GM18861 (cell line): ENCODE data around the gene GPR39.

ENCODE experiments used
- ATAC-seq: cut with Tn5 transposase; IDR thresholded peaks from one replicate; pipeline ENCODE4 v1.9.1; 2021; ENCODE audit not compliant: unreplicated experiment

GPR39 gene

GRCh38 chr2:132442278-132442677, 25.7 kb downstream of the GPR39 start:
- ATAC-seq, result no peak

- ATAC-seq, result no peak
These were observed 26.5 kb downstream of the GPR39 start for GRCh38 chr2:132443106-132443505.

- ATAC-seq, result no peak
These were observed 29.8 kb downstream of the GPR39 start for GRCh38 chr2:132446444-132446843.

GRCh38 chr2:132448331-132448730, 31.7 kb downstream of the GPR39 start:
- ATAC-seq, result no peak

GRCh38 chr2:132448771-132449170, 32.2 kb downstream of the GPR39 start:
- no peak for ATAC-seq

GRCh38 chr2:132449868-132450267, 33.3 kb downstream of the GPR39 start:
- no peak for ATAC-seq

GRCh38 chr2:132460781-132461180, 44.2 kb downstream of the GPR39 start:
- ATAC-seq, result no peak

GRCh38 chr2:132462236-132462635, 45.6 kb downstream of the GPR39 start:
- no peak for ATAC-seq

- ATAC-seq, result no peak
These were observed 47.1 kb downstream of the GPR39 start for GRCh38 chr2:132463719-132464118.

GRCh38 chr2:132465917-132466316, 49.3 kb downstream of the GPR39 start:
- no peak for ATAC-seq

GRCh38 chr2:132466428-132467028, 49.9 kb downstream of the GPR39 start:
- ATAC-seq, result no peak

GRCh38 chr2:132468821-132469675, 52.4 kb downstream of the GPR39 start:
- no peak for ATAC-seq

GRCh38 chr2:132470746-132471145, 54.1 kb downstream of the GPR39 start:
- ATAC-seq, result no peak

- ATAC-seq, result no peak
These were observed 56.7 kb downstream of the GPR39 start for GRCh38 chr2:132473174-132473883.

GRCh38 chr2:132475615-132476014, 59.0 kb downstream of the GPR39 start:
- ATAC-seq, result no peak

- no peak for ATAC-seq
These were observed 60.8 kb downstream of the GPR39 start for GRCh38 chr2:132477436-132477835.

GRCh38 chr2:132477962-132478361, 61.4 kb downstream of the GPR39 start:
- no peak for ATAC-seq

GRCh38 chr2:132478461-132479105, 62.0 kb downstream of the GPR39 start:
- no peak for ATAC-seq

GRCh38 chr2:132479155-132479554, 62.5 kb downstream of the GPR39 start:
- no peak for ATAC-seq

- no peak for ATAC-seq
These were observed 66.2 kb downstream of the GPR39 start for GRCh38 chr2:132482821-132483220.

- ATAC-seq, result no peak
These were observed 67.5 kb downstream of the GPR39 start for GRCh38 chr2:132484144-132484543.
